Skeletal muscle satellite cell (primary cell): ENCODE measurements around the gene HOXA3.

ENCODE experiments used
- H3K27me3 ChIP-seq: 2 replicates; pipeline ENCODE4 v1.7.0; 2013; ENCODE audit warnings: low read length; ENCODE audit not compliant: control insufficient read depth, insufficient read depth
- H3K36me3 ChIP-seq: 2 replicates; pipeline ENCODE4 v1.7.0; 2013; ENCODE audit warnings: mild to moderate bottlenecking, control low read depth, low read length; ENCODE audit not compliant: insufficient read depth
- H3K4me1 ChIP-seq: 2 replicates; pipeline ENCODE4 v1.7.0; 2013; ENCODE audit warnings: low read length; ENCODE audit not compliant: control insufficient read depth, insufficient read depth
- H3K4me2 ChIP-seq: 2 replicates; pipeline ENCODE4 v1.7.0; 2013; ENCODE audit warnings: mild to moderate bottlenecking, low read length
- H3K4me3 ChIP-seq: 2 replicates; pipeline ENCODE4 v1.7.0; 2013; ENCODE audit warnings: low read length
- H3K9ac ChIP-seq: 2 replicates; pipeline ENCODE4 v1.7.0; 2013; ENCODE audit warnings: mild to moderate bottlenecking, low read depth, low read length, moderate library complexity
- H3K9me3 ChIP-seq: replicated peaks from 2 replicates; pipeline ENCODE4 v1.7.0; 2013; ENCODE audit warnings: mild to moderate bottlenecking, control low read depth, low read length

The HOXA3 gene

GRCh38 chr7:27166531-27167505 lies 14.4 kb upstream of the HOXA3 start:
- H3K9me3 ChIP-seq, result no peaks in the 10 kb centered on the region
- peak overlapping the region; percentile 98 for H3K4me2 ChIP-seq
- H3K9ac ChIP-seq, result peak overlapping the region; percentile 97
- H3K4me3 ChIP-seq, result peak overlapping the region; percentile 88
- no peaks in the 10 kb centered on the region for H3K27me3 ChIP-seq
- H3K36me3 ChIP-seq, result peaks cover 18% of the 10 kb centered on the region
- H3K4me1 ChIP-seq, result peaks cover 33% of the 10 kb centered on the region

- H3K9ac ChIP-seq, result peak overlapping the region; percentile 97
- peak overlapping the region; percentile 88 for H3K4me3 ChIP-seq
- H3K9me3 ChIP-seq, result no peaks in the 10 kb centered on the region
- peaks cover 11% of the 10 kb centered on the region for H3K36me3 ChIP-seq
- H3K4me2 ChIP-seq, result peak overlapping the region; percentile 98
- no peaks in the 10 kb centered on the region for H3K27me3 ChIP-seq
- H3K4me1 ChIP-seq, result peaks cover 35% of the 10 kb centered on the region
Measured at GRCh38 chr7:27165996-27166530, 13.7 kb upstream of the HOXA3 start.

- no peaks in the 10 kb centered on the region for H3K27me3 ChIP-seq
- H3K9ac ChIP-seq, result peak within 1 kb of the TSS; percentile 97
- H3K4me1 ChIP-seq, result peaks cover 41% of the 10 kb centered on the region
- no peaks in the 10 kb centered on the region for H3K9me3 ChIP-seq
- H3K4me3 ChIP-seq, result peak within 1 kb of the TSS; percentile 88
- peak within 1 kb of the TSS; percentile 98 for H3K4me2 ChIP-seq
- peaks cover 9% of the 10 kb centered on the region for H3K36me3 ChIP-seq
Measured at GRCh38 chr7:27165089-27165995, 13.0 kb upstream of the HOXA3 start, which contains the start of gene HOXA9. Gene HOXA9, minus strand, starts transcription at chr7:27165537. Its CDS starts 80 bp downstream, at chr7:27165457.

DNA sequence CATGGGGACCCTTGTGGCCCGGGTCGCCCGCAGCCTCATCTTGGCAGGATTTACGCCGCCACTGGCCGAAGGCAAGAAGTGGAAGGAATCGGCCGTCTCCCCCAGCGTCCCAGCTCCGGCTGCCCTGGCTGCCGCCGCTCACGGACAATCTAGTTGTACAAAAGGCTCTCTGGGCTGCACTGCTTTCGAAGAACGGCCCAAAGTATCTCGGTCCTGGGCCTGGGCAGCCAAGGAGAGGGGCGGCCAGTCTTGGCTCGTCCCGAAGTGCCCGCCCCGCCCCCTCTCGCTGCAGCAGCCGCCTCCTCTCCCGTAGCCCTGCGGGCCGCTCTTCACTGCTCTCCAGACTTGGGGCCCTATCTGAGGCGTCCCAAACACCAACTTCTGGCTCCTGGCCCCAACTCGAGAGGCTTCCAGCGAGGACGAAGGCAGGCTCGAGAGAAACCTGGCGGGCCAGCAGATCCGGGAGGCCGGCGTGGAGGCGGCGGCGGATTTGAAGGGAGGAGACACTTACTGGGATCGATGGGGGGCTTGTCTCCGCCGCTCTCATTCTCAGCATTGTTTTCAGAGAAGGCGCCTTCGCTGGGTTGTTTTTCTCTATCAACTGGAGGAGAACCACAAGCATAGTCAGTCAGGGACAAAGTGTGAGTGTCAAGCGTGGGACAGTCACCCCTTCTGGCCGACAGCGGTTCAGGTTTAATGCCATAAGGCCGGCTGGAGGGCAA lies 12.1 kb upstream of the HOXA3 start:
- Histone ChIP-seq H3K36me3 (peaks cover 9% of the 10 kb centered on the region), H3K27me3 (no peaks in the 10 kb centered on the region), H3K4me3 (peak overlapping the region; percentile 88), H3K4me2 (peak overlapping the region; percentile 98), H3K9ac (peak overlapping the region; percentile 97), H3K9me3 (no peaks in the 10 kb centered on the region), H3K4me1 (peaks cover 46% of the 10 kb centered on the region)

DNA sequence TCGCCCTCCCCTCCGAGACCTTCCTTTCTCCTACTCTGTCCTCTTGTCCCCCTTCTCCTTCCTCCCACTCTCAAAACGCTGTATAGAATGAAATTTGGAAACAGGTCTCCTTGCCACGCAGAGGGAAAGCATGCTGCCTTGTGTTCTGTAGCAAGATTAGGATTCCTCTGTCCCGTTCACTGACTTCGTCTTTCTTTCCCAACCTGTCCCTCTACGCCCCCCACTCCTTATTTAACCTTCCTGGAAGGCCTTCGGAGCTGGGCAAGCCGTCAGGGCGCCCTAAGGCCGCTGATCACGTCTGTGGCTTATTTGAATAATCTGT lies 11.6 kb upstream of the HOXA3 start:
- peaks cover 46% of the 10 kb centered on the region for H3K4me1 ChIP-seq
- peak overlapping the region; percentile 97 for H3K9ac ChIP-seq
- H3K36me3 ChIP-seq, result peaks cover 9% of the 10 kb centered on the region
- H3K27me3 ChIP-seq, result no peaks in the 10 kb centered on the region
- H3K9me3 ChIP-seq, result no peaks in the 10 kb centered on the region
- peak overlapping the region; percentile 98 for H3K4me2 ChIP-seq
- peak overlapping the region; percentile 88 for H3K4me3 ChIP-seq

- Histone ChIP-seq H3K27me3 (no peaks in the 10 kb centered on the region), H3K9ac (peak overlapping the region; percentile 97), H3K36me3 (peaks cover 9% of the 10 kb centered on the region), H3K4me3 (peak overlapping the region; percentile 88), H3K9me3 (no peaks in the 10 kb centered on the region), H3K4me1 (peaks cover 41% of the 10 kb centered on the region), H3K4me2 (peak overlapping the region; percentile 98)
Measured at GRCh38 chr7:27163288-27164044, 11.1 kb upstream of the HOXA3 start.

GRCh38 chr7:27162561-27163287 lies 10.3 kb upstream of the HOXA3 start:
- peak overlapping the region; percentile 97 for H3K9ac ChIP-seq
- H3K36me3 ChIP-seq, result peaks cover 9% of the 10 kb centered on the region
- no peaks in the 10 kb centered on the region for H3K27me3 ChIP-seq
- peaks cover 34% of the 10 kb centered on the region for H3K4me1 ChIP-seq
- H3K4me2 ChIP-seq, result peak overlapping the region; percentile 98
- peak overlapping the region; percentile 88 for H3K4me3 ChIP-seq
- H3K9me3 ChIP-seq, result no peaks in the 10 kb centered on the region

DNA sequence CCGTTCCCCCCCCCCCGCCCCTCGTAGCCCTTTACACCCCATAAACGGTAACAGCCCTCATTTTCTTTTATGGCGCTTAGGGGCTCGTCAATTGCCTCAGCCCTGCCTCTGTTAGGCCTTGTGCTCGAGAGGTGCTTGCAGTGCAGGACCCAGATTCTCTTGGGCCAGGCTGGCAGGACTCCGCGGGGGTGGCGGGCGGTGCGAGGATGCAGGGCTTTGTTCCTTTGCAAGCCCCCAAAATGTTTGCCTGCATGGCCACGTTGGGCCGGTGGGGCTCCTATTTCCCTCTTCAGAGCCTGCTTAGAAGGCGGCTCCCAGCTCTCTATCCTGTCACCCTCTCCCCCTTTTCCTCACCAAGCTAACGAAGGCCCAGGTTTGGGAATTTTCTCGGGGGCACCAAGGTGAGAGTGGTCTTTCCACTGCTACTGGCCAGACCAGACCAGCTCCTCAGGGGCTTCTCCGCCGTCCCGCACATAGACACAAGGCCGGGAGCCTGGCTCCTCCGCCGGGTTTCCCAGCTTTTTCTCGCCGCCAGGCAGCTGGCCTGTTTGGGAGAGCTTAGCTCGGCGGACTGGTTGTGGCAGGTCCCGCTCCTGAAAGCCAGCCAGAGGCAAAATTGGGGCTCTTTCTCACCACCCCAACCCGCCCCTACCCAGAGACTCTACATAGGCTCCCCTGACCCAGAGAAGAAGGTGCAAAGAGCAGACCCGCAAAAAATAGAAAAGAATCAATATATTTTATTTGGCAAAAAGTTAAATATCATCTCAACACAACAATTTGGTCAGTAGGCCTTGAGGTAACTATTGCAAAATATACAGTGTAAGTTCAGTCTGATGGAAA lies 9.6 kb upstream of the HOXA3 start:
- Histone ChIP-seq H3K4me2 (peak overlapping the region; percentile 98), H3K27me3 (no peaks in the 10 kb centered on the region), H3K4me3 (peak overlapping the region; percentile 88), H3K4me1 (peaks cover 27% of the 10 kb centered on the region), H3K9ac (peak overlapping the region; percentile 97), H3K9me3 (no peaks in the 10 kb centered on the region), H3K36me3 (peaks cover 9% of the 10 kb centered on the region)

GRCh38 chr7:27161214-27161720 lies 8.9 kb upstream of the HOXA3 start:
- Histone ChIP-seq H3K9me3 (no peaks in the 10 kb centered on the region), H3K27me3 (no peaks in the 10 kb centered on the region), H3K4me3 (peak overlapping the region; percentile 82), H3K4me2 (peak overlapping the region; percentile 99), H3K4me1 (peaks cover 22% of the 10 kb centered on the region), H3K9ac (peak overlapping the region; percentile 67), H3K36me3 (peaks cover 9% of the 10 kb centered on the region)
